GM12801 (cell line): ENCODE measurements around the gene DAPK2.

Experiments
- CTCF ChIP-seq: IDR thresholded peaks from one replicate; pipeline ENCODE4 v1.5.1; 2011; ENCODE audit warnings: control low read depth; ENCODE audit not compliant: insufficient read length; ENCODE audit errors: extremely low read depth

DAPK2 gene

GRCh38 chr15:63945838-63946298 is 100.4 kb downstream of the DAPK2 start:
- TF ChIP-seq CTCF, result no peak

DNA sequence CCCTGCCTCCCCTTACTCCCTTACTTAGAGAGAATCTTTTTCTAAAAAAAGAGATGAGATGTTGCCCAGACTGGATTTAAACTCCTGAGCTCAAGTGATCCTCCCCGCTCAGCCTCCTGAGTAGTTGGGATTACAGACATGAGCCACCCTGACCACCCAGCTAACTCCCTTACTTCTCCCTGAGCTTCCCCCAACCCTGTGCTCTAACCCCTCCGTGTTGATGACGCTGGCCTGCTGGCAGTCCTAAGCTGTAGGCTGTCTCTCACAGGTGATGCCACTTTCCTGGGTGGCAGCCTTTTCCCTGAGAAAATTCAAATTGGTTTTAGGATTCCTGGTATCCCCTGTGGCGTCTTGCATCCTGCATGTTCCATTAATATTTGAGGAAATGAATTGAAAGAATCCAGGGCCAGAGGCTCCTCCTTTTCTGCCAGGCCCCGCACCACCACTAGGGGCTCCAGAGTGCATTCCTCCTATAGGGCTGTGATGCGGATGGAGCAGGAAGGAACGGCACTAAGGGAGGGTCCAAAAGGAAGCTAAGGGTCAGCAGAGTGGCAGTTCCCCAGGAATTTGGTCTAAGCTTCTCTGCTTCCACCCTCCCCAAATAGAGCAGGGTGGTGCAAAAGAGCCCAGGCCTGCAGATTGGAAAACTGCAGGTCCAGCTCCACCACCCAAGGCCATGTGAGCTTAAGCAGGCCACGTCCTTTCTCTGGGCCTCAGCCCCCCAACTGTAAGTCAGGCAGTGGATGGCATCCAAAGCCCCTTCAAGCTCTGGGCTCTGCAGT is 101.1 kb downstream of the DAPK2 start:
- TF ChIP-seq CTCF, result peak; percentile 31

DNA sequence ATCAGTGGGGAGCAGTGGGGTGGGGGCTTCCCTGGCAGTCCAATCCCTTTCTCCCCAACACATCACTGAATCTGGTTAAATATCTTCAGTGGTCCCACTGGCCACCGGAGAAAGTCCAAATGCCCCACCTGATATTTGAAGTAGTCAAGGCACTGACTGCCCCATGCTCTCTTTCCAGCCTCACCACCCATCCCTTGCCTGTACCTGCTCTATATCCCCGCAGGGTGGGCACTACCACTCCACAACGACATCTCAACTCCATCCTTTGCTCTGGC is 101.7 kb downstream of the DAPK2 start:
- no peak for TF ChIP-seq CTCF

DNA sequence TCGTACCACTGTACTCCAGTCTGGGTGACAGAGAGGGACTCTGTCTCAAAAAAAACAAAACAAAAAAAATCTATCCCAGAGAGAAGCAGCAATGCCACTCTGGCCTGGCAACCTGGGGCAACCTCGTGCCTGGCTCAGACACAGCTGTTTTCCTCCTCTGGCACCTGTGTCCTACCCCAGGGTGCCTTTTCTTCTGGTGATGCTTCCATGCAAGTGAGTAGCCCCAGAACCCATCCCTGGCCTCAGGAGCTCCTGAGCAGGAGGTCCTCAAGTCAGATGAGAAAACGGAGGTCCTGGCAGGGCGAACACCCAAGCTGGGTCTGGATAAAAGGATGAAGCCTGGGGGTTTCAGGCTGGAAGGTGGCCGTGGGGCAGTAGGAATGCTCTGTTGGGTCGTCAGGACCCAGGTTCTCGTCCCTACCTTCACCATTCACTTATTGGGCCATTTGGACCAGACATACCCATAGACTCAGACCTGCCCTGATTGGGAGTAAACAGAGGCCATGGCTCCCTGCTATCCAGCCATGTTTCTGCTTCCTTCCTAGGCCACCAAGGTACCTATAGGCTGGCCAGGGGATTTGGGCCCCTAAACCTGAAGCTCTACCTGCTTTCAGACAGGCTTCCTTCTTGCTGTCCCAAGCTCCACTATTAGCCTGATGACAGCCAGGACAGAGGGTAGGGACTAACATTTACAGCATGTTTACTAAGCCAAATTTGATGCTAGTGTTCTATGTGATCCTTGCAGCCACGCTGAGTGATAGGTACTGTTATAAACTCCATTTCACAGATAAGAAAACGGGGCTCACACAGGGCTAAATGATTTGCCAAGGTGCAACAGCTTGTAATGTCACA is 102.2 kb downstream of the DAPK2 start:
- no peak for TF ChIP-seq CTCF

DNA sequence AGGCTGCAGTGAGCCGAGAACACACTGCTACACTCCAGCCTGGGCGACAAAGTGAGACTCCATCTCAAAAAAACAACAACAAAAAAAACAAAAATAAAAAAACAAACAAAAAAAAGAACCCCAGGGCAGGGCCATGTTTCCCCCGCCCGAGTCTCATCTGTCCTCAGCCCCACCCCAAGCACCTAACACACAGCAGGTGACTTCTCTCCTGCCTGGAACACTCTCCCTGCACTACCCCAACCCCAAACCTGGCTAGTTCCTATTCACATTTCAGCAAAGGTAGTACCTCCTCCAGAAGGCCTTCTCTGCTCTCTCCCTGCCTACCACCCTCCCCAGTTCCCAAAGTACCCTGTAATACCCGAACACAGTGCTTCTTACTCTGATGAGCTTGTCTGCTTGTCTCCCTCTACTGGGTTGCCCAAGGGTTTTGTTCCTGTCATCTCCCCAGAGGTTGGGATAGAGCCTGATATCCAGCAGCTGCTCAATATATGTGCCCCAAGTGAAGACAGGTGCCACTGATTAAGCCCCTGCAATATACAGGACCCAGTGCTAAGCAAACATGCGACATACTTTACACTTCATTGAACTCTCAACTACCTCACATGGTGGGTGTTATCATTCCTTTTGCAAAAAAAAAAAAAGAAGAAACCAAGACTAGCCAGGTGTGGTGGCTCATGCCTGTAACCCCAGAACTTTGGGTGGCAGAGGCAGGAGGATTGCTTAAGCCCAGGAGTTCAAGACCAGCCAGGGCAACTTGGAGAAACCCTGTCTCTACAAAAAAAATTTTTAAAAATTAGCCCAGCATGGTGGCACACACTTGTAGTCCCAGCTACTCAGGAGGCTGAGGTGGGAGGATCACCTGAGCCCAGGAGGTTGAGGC is 103.6 kb downstream of the DAPK2 start:
- no peak for TF ChIP-seq CTCF

DNA sequence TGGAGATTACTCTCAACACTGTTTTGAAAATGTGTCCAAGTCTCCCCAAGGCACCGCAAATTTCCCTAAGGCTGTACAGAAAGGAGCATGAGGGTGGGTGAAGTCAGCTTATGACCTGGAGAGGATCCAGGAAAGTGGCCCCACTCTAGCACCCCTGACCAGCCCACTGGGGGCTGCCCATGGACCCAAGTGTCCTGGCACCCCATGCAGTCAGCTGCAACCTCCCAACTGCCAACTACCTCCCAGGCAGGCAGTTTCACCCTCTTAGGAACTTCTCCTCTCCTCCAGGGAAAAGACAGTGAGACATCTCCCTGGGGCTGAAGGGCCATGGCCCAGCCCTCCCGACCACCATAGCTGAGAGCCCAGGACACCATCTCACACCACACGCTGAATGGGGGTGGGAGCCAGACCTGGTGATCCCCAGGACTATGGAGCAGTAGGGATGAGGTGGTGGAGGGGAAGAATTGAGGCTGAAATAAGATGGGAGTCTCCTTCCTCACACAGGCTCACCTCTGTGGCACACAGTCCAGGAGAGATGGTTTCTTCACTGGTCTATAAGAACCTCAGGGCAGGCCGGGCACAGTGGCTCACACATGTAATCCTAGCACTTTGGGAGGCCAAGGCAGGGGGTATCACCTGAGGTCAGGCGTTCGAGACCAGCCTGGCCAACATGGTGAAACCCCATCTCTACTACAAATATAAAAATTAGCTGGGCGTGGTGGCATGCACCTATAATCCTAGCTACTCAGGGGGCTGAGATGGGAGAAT is 104.4 kb downstream of the DAPK2 start:
- no peak for TF ChIP-seq CTCF
